Measurements from ENCODE around the gene TMEM220.
A peak's percentile ranks its signal among the peaks of the same experiment; 100 is the strongest.
"Not testable (repeated sequence)": the region's sequence is repeated elsewhere in the genome, so short reads cannot be mapped to it uniquely, and the experiment has no call there.

The TMEM220 gene

DNA sequence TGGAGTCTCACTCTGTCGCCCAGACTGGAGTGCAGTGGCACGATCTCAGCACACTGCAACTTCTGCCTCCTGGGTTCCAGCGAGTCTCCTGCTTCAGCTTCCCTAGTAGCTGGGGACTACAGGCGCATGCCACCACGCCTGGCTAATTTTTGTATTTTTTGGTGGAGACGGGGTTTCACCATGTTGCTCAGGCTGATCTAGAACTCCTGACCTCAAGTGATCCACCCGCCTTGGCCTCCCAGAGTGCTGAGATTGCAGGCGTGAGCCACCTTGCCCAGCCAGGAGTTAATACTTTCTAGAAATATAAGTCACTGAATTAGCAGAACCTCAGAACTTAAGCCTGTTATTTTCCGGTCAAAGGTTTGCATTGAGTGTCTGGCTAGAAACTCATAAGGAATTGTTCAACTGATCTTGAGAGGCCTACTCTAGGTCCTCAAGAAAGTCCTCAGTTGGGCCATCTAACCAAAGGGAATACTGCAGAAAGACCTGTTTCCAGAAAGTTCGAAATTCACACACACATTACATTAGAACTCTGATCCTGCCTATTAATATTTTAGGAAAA lies 1.4 kb downstream of the TMEM220 start:
- no peak for DNase-seq (ENCODE audit: low spot score)

- no peak for DNase-seq (ENCODE audit: low spot score)
Observed at GRCh38 chr17:10727192-10727591, 2.6 kb downstream of the TMEM220 start.

GRCh38 chr17:10726196-10726595 lies 3.6 kb downstream of the TMEM220 start:
- no peak for DNase-seq (ENCODE audit: low spot score)

DNA sequence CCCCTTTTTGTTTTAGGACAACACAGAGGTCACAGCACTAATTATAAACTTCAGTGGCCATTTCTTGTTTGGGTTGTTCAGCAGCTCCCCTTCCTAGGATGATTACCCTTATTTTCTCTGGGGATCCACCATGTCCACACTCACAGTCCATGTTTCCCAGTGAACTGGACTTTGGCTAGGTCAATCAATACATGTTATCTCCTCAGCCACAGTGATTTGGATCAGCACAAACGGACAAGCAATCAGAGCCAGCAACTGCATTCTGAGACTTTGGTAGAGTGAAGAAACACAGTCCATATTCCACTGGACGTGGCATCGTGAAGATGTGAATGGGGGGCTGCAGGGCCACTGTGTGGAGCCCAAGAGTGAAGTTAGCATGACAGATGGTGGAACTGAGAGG lies 4.6 kb downstream of the TMEM220 start:
- DNase-seq (ENCODE audit: low spot score), result no peak

DNA sequence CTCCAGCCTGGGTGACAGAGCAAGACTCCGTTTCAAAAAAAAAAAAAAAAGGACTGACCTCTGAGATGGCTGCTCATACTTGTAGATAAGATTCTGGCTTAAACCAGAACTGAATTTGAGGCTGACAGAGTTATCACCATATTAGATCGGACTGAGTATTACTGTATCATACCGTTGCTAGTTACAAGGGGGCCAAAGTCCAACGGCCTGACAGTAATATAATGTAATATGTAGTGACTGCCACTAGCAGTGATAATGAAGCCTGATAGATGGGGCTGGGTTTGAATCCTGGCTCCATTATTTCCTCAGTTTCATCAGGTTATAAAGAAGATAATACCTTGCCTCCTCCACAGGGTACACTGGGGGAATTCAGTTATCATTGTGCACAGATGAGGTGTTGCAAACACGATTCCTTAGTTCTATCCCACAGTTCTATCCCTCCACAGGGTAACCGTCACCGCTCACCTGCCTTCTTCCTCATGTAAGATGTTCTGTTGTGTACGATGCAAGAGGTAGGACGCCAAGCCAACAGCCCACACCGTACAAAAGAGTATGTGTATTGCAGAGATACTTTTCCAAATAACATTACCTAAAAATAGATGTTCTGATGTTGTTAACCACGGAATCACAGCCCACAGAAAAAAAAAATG lies 5.2 kb downstream of the TMEM220 start:
- no peak for DNase-seq (ENCODE audit: low spot score)

GRCh38 chr17:10718547-10718946 lies 11.3 kb downstream of the TMEM220 start:
- no peak for DNase-seq (ENCODE audit: low spot score)

DNA sequence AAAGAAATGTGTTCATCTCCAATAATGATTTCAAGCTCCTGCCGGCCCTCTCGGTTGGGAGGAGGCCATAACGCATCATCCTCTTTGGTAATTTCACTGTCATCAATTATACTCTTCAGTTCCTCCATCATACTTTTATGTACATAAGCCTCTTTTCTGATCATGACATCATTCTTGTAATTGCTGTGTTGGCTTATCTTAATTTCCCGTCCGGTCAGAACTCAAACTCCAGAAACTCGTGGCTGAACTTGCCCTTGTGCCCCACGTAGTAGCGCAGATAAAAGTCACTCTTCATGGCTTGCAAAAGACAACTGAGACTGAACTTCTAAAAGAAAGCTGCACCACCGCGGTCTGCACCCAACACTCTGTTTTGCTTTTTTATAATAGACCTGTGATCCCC lies 13.6 kb downstream of the TMEM220 start:
- no peak for DNase-seq (ENCODE audit: low spot score)

- DNase-seq (ENCODE audit: low spot score), result no peak
Observed at GRCh38 chr17:10713318-10713717, 16.5 kb downstream of the TMEM220 start.

DNA sequence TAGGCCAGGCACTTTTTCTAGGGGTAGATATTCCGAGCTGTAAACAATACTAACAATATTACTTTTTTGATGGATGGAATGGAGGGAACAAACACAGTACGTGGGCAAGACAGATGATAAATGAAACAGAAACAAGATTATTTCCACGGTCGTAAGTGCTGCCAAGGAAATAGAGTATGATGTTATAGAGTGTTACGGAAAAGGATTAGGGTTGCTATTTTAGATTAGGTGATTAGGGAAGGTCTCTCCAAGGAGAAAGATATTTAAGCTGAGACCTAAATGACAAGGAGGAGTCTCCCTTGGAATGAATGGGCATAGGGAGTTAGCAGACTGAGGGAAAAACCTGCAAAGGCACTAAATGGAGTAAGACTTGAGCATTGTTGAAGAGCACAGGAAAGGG lies 24.1 kb downstream of the TMEM220 start:
- DNase-seq (ENCODE audit: low spot score), result no peak

GRCh38 chr17:10702574-10702973 lies 27.2 kb downstream of the TMEM220 start:
- DNase-seq (ENCODE audit: low spot score), result no peak

DNA sequence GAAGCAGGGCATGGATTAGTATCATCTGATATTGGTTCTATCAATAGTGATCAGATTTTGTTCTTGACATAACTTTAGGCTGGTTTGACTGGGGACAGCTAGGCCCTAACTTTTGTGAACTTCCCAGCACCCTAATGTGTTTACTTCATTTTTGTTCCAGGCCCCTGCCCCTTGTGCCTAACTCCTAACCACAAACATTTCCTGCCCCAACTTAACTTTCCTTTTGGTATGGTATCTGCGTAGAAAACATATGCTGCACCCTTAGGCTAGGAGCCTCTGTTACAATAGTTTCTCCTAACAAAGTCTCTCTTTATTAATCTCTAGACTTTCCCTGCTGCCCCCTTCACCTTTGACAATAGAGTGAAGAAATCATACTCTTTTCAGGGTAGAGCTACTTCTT lies 30.0 kb downstream of the TMEM220 start:
- no peak for DNase-seq (ENCODE audit: low spot score)

GRCh38 chr17:10698096-10698818 lies 31.6 kb downstream of the TMEM220 start:
- peak; percentile 6 for DNase-seq (ENCODE audit: low spot score)

DNA sequence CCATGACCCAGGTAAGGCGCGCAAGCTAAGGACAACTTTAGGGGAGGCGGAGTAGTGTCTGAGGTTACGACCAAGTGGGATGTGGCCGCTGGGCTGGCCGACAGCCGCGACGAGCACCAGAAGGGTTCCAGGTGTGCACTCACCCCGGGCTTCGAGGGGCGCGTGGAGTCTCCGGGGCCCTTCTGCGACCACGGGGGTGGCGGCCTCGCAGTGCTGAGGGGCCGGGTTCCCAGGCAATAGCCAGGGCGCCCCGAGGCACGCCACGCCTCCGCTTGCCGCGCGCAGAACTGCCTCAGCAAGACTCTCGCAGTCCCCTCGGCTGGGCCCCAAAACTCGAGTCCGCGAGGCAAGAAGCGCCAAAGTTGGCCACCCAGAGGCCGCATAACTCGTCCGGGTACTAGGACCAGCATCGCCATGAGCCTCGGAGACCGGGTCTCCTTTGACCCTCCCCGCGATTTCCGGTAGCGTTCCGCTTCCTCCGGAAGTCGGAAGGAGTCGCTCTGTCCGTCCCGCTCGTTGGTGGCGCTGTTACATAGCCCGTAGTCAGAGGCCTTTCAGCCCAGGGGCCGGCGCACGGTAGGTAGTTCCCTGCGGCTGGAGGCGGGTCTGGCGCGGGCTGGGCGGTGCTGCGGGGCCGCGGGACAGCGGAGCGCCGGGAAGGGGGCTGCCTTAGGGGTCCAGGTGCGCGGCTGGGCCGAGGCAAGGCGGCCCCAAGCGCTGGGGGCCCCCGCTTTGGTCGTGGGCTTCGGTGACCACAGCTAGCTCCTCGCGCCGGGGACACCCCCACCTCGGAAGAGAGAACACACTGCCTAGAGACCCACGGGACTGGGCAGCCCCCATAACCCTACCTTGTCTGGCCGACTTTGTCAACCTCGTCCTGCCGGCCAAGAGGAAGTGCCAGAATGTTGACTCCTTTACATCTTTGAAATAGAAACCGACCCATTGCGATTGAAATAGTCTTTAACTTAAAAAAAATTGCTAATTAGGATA lies 32.4 kb downstream of the TMEM220 start, which contains the start of the genes ADPRM and SCO1:
ADPRM (plus strand) TSS at position 503 of the 990 bp plus-strand sequence. CDS start 7,333 bp downstream, outside the sequence.
SCO1 (minus strand) TSS at position 442 of the 990 bp plus-strand sequence; CDS start at position 416, 26 bp downstream.
- DNase-seq (ENCODE audit: low spot score), result peak; percentile 86

DNA sequence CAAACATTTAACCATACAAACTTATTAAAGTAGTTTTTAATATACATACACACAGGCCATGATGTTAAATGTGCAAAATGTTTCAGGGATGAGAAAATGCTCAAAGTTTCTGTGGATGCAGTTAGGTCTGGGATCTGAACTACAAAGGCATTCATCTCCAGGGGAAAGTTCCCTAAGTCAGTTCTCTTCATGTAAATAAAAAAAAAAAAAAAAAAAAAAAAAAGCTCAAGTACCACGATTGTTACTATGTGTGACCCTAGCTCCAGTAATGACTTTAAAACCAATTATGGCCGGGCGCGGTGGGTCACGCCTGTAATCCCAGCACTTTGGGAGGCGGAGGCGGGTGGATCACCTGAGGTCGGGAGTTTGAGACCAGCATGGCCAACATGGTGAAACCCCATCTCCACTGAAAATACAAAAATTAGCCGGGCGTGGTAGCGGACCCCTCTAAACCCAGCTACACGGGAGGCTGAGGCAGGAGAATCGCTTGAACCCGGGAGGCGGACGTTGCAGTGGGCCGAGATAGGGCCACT lies 33.9 kb downstream of the TMEM220 start:
- DNase-seq (ENCODE audit: low spot score), result not testable (repeated sequence)

DNA sequence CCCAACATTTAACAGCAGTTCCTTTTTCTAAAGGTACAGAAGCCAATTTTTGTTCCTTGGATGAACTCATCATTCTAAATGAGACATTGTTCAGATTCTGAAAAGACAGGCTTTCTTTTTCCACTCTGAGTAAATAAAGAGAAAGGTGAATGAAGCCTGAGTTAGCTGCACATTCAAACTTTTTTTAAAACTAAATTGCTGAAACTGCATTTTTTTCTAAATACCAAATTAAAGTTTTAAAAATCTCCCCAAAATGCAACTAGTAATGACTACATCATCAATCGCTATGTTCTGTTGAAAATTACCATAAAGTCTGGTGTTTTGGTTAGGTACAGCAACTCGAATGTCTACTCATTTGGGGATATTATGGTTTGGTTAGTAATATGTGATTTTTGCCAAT lies 42.3 kb downstream of the TMEM220 start:
- DNase-seq (ENCODE audit: low spot score), result no peak

DNA sequence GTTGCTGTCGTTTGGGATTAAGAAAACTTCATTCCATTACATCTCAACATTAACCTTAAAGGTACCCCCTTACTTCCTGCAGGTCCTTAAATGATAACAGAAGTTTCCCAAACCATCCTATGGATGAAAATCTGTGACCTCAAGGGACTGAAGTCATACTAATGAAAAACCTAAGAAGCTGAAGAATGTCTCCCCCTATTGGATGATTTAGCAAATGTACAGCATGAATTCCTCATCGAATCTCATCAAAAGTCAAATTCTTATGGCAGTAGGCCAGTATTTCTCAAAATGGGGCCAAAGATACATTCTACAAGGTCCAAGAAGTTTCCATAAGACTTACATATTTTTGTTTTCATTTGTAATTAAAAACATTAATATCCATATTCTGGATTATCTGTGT lies 46.0 kb downstream of the TMEM220 start:
- peak; percentile 27 for DNase-seq (ENCODE audit: low spot score)

DNA sequence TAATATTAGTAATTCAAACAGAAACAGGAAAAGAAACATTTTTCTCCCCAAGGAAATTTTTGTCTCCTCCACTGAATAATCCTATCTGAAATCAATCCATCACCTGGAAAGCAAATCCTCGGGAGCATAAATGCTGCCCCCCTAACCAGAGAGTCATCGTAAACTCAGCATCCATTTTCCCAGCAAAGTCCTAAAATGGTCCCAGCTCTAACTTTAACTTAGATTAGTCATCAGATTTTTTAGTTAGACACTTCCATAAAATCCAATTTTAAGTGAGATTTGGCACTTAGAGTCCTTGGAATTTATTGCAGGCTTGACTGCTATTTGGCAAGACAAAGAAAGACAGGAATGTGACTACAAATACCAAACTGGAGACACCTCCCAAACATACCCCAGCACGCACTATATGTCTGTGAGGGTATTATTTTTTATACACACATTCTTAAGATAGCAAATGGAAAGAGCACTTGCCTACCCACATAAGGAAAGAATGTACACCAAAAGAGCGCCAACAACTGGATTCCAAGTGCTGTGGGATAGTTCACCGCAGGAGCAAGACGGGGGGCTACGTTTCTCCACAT lies 47.9 kb downstream of the TMEM220 start:
- no peak for DNase-seq (ENCODE audit: low spot score)

DNA sequence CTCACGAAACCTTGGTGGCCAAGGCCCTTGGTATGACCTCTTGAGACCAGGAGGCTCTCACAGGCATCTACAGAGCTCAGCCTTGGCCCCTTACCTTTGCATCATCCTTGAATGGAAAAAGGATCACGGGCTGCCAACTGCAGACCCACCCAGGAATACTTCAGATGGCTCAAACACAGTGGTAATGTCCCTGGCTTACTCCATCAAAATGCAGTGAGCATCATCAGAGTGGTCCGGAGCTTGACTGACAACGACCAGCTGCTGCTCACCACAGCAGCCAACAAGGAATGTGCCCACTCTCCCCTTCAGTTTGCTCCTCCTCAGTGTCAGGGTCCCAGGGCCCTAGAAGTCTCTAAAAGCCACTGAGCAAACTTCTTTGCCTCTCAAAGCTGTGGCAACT lies 55.1 kb downstream of the TMEM220 start:
- DNase-seq (ENCODE audit: low spot score), result no peak

DNA sequence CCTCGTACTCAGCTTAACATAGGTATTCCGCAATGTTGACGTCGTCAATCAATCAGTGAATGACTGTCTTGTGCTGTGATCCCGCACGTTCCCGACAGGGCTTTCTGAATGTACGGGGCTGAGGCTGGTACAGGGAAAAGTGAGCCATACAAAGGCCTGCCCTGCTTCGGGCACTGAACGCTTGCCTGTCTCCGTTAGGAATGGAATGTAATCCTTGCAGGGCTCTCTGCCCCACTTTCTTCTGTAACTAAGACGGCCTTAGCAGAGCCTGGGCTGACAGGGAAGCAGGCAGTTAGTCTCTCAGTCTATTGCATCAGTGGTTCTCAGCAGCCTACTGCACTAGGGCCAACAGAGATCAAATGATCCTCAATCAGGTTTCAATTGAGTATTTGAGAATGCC lies 56.5 kb downstream of the TMEM220 start:
- no peak for DNase-seq (ENCODE audit: low spot score)

DNA sequence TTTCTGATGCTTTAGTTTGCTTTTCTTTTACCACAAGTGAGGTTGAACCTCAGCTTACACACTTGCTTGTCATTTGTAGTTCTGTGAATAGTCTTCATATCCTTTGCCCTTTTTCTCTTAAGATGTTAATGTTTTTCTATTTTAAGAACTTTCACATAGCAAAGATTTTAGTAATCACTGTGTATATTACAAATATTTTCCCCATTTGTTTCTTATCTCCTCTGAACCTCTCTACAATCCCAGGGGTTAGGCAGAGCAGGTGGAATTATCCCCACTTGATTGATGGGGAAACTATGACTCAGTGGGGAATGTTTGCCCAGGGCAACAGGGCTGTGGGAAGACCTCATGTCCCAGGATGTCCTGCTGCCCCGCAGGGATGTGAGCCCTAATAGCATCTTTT lies 61.0 kb downstream of the TMEM220 start:
- DNase-seq (ENCODE audit: low spot score), result no peak

DNA sequence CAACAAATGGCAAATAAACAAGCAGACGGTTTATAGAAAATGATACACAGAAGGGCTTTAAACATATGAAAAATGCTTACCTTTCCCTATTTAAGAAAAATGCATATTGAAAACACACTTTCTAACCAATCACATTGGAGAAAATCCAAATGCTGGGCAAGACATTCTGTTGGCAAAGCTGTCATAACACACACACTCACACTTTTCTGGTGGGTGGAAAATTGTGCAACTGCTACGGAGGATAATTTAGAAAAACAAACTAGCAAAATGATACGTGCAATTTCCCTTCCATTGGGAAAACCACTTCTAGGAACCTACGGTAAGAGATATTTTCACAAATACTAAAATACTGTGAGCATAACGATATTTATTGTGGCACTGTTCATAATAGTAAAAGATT lies 62.9 kb downstream of the TMEM220 start:
- no peak for DNase-seq (ENCODE audit: low spot score)

Measured in NAMALWA (cell line).